ENCODE measurements around the gene PLAAT4.
A peak's percentile ranks its signal among the peaks of the same experiment; 100 is the strongest.
"Not testable (repeated sequence)": the region's sequence is repeated elsewhere in the genome, so short reads cannot be mapped to it uniquely, and the experiment has no call there.

Gene PLAAT4

GRCh38 chr11:63574856-63575602, 38.4 kb downstream of the PLAAT4 start:
- H3K4me2 ChIP-seq (ENCODE audit: low read depth, low read length, poor library complexity, severe bottlenecking): peak overlapping the region; percentile 32
- H3K4me3 ChIP-seq (ENCODE audit: low read length, poor library complexity, severe bottlenecking): peak overlapping the region; percentile 5
- TF ChIP-seq EZH2phosphoT487 (IDR thresholded peaks at IDR 0.05; ENCODE audit: borderline replicate concordance): no peak
- no peak for TF ChIP-seq CTCF (conservative IDR thresholded peaks at IDR 0.05; ENCODE audit: low read length)
- H3K4me1 ChIP-seq (ENCODE audit: insufficient read depth, low read length, poor library complexity, severe bottlenecking): peaks cover 10% of the 10 kb centered on the region
- H3K27me3 ChIP-seq (ENCODE audit: insufficient read depth, low read length, poor library complexity, severe bottlenecking): no peaks in the 10 kb centered on the region
- peak overlapping the region; percentile 9 for H3K9ac ChIP-seq (ENCODE audit: low read depth, low read length, poor library complexity, severe bottlenecking)
- H2AFZ ChIP-seq (ENCODE audit: low read length): peak overlapping the region; percentile 53
- H3K79me2 ChIP-seq (ENCODE audit: insufficient read depth, low read length): no peaks in the 10 kb centered on the region
- no peaks in the 10 kb centered on the region for H4K20me1 ChIP-seq (ENCODE audit: insufficient read depth, low read length, poor library complexity, severe bottlenecking)
- H3K9me3 ChIP-seq (ENCODE audit: insufficient read depth, low read depth, low read length): 0 out of 2 replicates have a peak, but pooled peaks cover 3% of the 10 kb centered on the region
- no peaks in the 10 kb centered on the region for H3F3A ChIP-seq (ENCODE audit: low read depth)
- H3K9me2 ChIP-seq (replicated peaks; ENCODE audit: low read depth, low read length): no peaks in the 10 kb centered on the region
- no peaks in the 10 kb centered on the region for H3K36me3 ChIP-seq (ENCODE audit: insufficient read depth, low read length)

GRCh38 chr11:63578882-63579281, 42.3 kb downstream of the PLAAT4 start:
- Histone ChIP-seq H3K4me1 (ENCODE audit: insufficient read depth, low read length, poor library complexity, severe bottlenecking) (peaks cover 26% of the 10 kb centered on the region), H3K9me3 (ENCODE audit: insufficient read depth, low read depth, low read length) (peaks cover 19% of the 10 kb centered on the region)
- H3F3A ChIP-seq (ENCODE audit: low read depth); H3K4me2 ChIP-seq (ENCODE audit: low read depth, low read length, poor library complexity, severe bottlenecking); H3K27me3 ChIP-seq (ENCODE audit: insufficient read depth, low read length, poor library complexity, severe bottlenecking); H3K9me2 ChIP-seq (replicated peaks; ENCODE audit: low read depth, low read length); H3K4me3 ChIP-seq (ENCODE audit: low read length, poor library complexity, severe bottlenecking); H3K9ac ChIP-seq (ENCODE audit: low read depth, low read length, poor library complexity, severe bottlenecking); H3K36me3 ChIP-seq (ENCODE audit: insufficient read depth, low read length); H4K20me1 ChIP-seq (ENCODE audit: insufficient read depth, low read length, poor library complexity, severe bottlenecking); H2AFZ ChIP-seq (ENCODE audit: low read length); H3K79me2 ChIP-seq (ENCODE audit: insufficient read depth, low read length): not testable (repeated sequence)

- H3K36me3 ChIP-seq (ENCODE audit: insufficient read depth, low read length); H3K4me2 ChIP-seq (ENCODE audit: low read depth, low read length, poor library complexity, severe bottlenecking); H3K27me3 ChIP-seq (ENCODE audit: insufficient read depth, low read length, poor library complexity, severe bottlenecking); H4K20me1 ChIP-seq (ENCODE audit: insufficient read depth, low read length, poor library complexity, severe bottlenecking); H3F3A ChIP-seq (ENCODE audit: low read depth); H2AFZ ChIP-seq (ENCODE audit: low read length); H3K4me3 ChIP-seq (ENCODE audit: low read length, poor library complexity, severe bottlenecking); H3K79me2 ChIP-seq (ENCODE audit: insufficient read depth, low read length); H3K9me2 ChIP-seq (replicated peaks; ENCODE audit: low read depth, low read length); H3K9ac ChIP-seq (ENCODE audit: low read depth, low read length, poor library complexity, severe bottlenecking): not testable (repeated sequence)
- Histone ChIP-seq H3K4me1 (ENCODE audit: insufficient read depth, low read length, poor library complexity, severe bottlenecking) (peaks cover 16% of the 10 kb centered on the region), H3K9me3 (ENCODE audit: insufficient read depth, low read depth, low read length) (peaks cover 19% of the 10 kb centered on the region)
Observed at GRCh38 chr11:63581224-63581623, 44.6 kb downstream of the PLAAT4 start.

- peaks cover 16% of the 10 kb centered on the region for H3K9me3 ChIP-seq (ENCODE audit: insufficient read depth, low read depth, low read length)
- H3K9me2 ChIP-seq (replicated peaks; ENCODE audit: low read depth, low read length): no peaks in the 10 kb centered on the region
- H3K27me3 ChIP-seq (ENCODE audit: insufficient read depth, low read length, poor library complexity, severe bottlenecking): peaks cover 17% of the 10 kb centered on the region
- H3K36me3 ChIP-seq (ENCODE audit: insufficient read depth, low read length): no peaks in the 10 kb centered on the region
- 0 out of 2 replicates have a peak, but pooled peaks cover 9% of the 10 kb centered on the region for H3F3A ChIP-seq (ENCODE audit: low read depth)
- no peak overlapping the region for H3K9ac ChIP-seq (ENCODE audit: low read depth, low read length, poor library complexity, severe bottlenecking)
- H2AFZ ChIP-seq (ENCODE audit: low read length): no peak overlapping the region
- TF ChIP-seq CTCF (conservative IDR thresholded peaks at IDR 0.05; ENCODE audit: low read length) (no peak), EZH2phosphoT487 (IDR thresholded peaks at IDR 0.05; ENCODE audit: borderline replicate concordance) (no peak)
- H3K4me1 ChIP-seq (ENCODE audit: insufficient read depth, low read length, poor library complexity, severe bottlenecking): peaks cover 16% of the 10 kb centered on the region
- no peaks in the 10 kb centered on the region for H4K20me1 ChIP-seq (ENCODE audit: insufficient read depth, low read length, poor library complexity, severe bottlenecking)
- H3K4me2 ChIP-seq (ENCODE audit: low read depth, low read length, poor library complexity, severe bottlenecking): no peak overlapping the region
- no peak overlapping the region for H3K4me3 ChIP-seq (ENCODE audit: low read length, poor library complexity, severe bottlenecking)
- no peaks in the 10 kb centered on the region for H3K79me2 ChIP-seq (ENCODE audit: insufficient read depth, low read length)
Observed at GRCh38 chr11:63583357-63583677, 46.7 kb downstream of the PLAAT4 start.
